HEK293 (cell line): ENCODE measurements around the gene PCA3.

ENCODE experiments used
- RBAK ChIP-seq: fragments of 450-650 bp; formaldehyde crosslinking; IDR thresholded peaks from 2 replicates; pipeline ENCODE4 v1.5.1; 2016; ENCODE audit warnings: missing biosample characterization, missing genetic modification characterization
- YY1 ChIP-seq: fragments of 450-650 bp; formaldehyde crosslinking; IDR thresholded peaks from 2 replicates; pipeline ENCODE4 v1.5.1; 2018; ENCODE audit warnings: missing biosample characterization, missing genetic modification characterization

GRCh38 chr9:76820431-76820830 lies 56.2 kb downstream of the PCA3 start:
- TF ChIP-seq YY1 (tag by site-specific recombination) (no peak), RBAK (tag by site-specific recombination) (no peak)
